Dermis microvascular lymphatic vessel endothelial cell (primary cell): ENCODE results near the gene RUSF1. TPM values are rescaled to one million over a fixed set of nuclear protein-coding genes. Genes with fewer than 3 reads are reported as not detected.
"Not testable (repeated sequence)": the region's sequence is repeated elsewhere in the genome, so short reads cannot be mapped to it uniquely, and the experiment has no call there.

Experiments
- DNase-seq, 2 donors: peaks; one replicate each; pipeline versions ENCODE4 v3.0.0 to v3.0.0-alpha.2; 2010; ENCODE audit warnings: low read depth in 2 of 2
- total RNA-seq: library from RNA; depleted of rRNA; stranded (reverse); fragments of >200 nt; gene quantifications from 2 replicates; pipeline ENCODE4 v1.2.1, GENCODE V29; 2014

The RUSF1 gene
- total RNA-seq: 18.4 and 31.0 TPM in 2 replicates

DNA sequence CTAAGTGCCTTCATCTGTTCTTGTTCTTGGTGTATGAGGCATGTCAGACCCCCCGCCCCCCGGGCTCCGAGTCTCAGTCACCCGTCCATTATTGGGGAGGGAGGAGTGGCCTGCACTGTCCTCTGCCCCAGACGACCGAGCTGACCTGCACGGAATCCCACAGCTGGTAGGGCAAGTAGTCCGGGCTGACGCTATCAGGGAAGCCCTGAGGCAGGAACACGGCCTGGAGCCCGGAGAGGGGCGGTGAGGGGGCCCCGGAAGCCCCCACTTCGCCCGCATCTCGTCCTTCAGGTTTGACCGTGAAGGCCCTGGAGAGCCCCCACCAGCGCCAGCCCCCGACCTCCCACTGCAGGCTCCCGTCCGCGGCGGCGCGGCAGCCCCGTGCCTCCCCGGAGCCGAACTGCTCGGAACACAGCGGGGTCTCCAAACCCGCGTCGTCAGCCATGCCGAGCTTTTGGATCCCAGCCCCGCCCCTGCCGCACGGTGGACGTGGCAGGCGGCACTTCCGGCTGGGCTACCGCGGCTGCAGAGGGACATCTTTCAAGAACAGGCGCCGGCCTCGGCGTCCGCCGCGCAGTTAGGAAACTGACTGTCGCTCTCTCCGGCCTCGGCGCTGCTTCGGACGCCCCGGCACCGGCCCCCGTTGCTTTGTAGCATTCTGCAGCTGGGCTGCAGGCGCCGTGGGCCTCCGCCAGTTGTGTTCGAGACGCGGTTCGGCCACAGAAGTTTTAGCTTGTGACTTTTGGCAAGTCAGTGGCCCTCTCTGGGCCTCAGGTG, at the start of gene RUSF1:
Gene RUSF1 (minus strand): TSS at position 463 of the 777 bp plus-strand sequence. CDS start 18 bp downstream, at position 445.
- DNase-seq: peak; percentile 75 to 93

DNA sequence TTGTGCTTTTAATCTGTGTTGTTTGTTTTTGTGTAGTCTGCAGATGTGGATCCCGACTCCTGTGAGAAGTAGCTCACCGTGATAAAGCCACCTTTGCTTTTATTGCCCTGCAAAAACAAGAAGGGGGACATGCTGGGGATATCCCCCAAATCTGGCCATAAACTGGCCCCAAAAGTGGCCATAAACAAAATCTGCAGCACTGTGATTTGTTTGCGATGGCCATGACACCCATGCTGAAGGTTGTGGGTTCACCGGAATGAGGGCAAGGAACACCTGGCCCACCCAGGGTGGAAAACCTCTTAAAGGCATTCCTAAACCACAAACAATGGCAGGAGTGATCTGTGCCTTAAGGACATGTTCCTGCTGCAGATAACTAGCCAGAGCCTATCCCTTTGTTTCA, 34.6 kb upstream of the RUSF1 start:
- no peak for DNase-seq

- not testable (repeated sequence) for DNase-seq
Measured at GRCh38 chr16:31539762-31540161, 31.6 kb upstream of the RUSF1 start.

GRCh38 chr16:31538243-31538598, 30.0 kb upstream of the RUSF1 start:
- not testable (repeated sequence) for DNase-seq

GRCh38 chr16:31537362-31538242, 29.4 kb upstream of the RUSF1 start:
- DNase-seq: no peak

- DNase-seq: no peak
Measured at GRCh38 chr16:31536804-31537361, 28.7 kb upstream of the RUSF1 start.

DNA sequence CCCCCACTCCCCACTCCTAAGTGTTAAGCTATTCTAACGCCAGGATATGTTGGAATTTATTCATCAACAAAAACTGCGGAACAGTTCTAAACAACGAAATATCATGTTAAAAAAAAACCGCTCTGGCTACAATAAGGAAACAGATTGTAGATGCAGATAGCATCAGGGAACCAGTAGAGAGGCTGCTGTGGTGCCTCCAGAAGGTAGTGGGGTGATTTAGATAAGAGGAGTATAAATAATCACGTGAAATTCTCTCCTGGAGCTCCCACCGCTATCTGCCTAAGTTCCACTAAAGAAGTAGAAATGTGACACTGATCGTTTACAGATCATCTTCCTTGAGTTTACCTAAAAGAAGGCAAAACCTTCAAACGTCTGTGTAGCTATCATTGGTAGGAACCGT, 27.5 kb upstream of the RUSF1 start:
- peak in 1 of 2 donors; percentile 5 for DNase-seq

GRCh38 chr16:31532896-31533295, 24.7 kb upstream of the RUSF1 start:
- DNase-seq: no peak

DNA sequence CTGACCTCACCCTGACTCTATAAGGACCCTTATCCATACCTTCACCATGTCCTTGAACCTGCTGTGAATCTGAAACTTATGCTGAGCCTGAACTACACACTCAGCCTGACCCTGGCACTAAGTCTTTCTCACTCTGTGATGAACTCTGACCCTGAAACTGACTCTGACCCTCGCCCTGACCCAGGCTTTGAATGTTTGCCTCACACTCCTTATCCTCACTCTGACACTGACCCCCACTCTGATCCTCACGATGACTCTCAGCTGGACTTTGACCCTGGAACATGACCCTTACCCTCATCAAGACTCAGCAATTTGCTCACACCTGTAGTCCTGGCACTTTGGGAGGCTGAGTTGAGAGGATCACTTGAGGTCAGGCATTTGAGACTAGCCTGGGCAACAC, 23.9 kb upstream of the RUSF1 start:
- DNase-seq: no peak

GRCh38 chr16:31531096-31531495, 22.9 kb upstream of the RUSF1 start:
- no peak for DNase-seq

DNA sequence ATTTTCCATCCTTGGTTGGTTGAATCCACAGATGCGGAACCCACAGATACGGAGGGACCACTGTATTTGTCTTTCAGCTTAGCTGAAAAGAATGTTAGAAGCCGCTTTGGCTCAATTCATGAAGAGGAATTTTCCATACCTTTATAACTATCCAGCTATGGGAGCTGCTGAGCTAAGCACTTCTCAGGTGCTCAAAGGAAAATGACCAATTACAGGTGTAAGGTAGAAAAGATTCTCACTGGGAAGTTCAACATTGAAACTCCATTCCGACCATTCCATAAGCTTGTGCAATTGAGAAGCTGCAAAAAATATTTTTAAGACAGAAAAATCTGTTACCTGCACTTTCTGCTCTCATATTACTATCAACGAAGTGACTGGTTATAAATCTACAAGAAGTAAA, 22.2 kb upstream of the RUSF1 start:
- no peak for DNase-seq

GRCh38 chr16:31529937-31530312, 21.7 kb upstream of the RUSF1 start:
- no peak for DNase-seq

GRCh38 chr16:31529108-31529936, 21.1 kb upstream of the RUSF1 start:
- DNase-seq: no peak

DNA sequence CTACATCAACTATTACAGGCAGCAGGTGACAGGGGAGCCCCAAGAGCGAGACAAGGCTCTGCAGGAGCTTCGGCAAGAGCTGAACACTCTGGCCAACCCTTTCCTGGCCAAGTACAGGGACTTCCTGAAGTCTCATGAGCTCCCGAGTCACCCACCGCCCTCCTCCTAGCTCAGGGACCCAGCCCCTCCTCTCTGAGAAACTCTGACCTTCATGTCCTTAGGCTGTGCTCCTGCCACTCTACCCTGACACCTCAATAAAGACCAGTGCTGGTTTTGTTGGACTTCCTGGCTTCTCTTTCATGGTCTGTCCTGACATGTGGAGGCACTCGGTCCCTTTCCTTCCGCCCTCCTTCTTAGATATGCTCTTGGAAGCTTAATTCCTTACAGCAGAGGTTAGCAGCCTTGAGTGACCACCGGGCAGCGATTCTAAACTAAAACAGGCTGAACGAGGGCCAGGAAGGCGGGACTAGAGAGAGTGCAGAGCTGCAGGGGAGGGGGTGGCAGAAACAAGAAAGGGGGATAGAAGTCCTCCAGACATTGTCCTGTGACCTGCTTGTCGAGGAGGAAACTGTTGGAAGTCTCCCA, 20.4 kb upstream of the RUSF1 start:
- DNase-seq: no peak

- no peak for DNase-seq
Measured at GRCh38 chr16:31527734-31528274, 19.6 kb upstream of the RUSF1 start, which contains the start of gene AHSP. AHSP (plus strand) TSS chr16:31527900; CDS start chr16:31528140, 240 bp downstream.

DNA sequence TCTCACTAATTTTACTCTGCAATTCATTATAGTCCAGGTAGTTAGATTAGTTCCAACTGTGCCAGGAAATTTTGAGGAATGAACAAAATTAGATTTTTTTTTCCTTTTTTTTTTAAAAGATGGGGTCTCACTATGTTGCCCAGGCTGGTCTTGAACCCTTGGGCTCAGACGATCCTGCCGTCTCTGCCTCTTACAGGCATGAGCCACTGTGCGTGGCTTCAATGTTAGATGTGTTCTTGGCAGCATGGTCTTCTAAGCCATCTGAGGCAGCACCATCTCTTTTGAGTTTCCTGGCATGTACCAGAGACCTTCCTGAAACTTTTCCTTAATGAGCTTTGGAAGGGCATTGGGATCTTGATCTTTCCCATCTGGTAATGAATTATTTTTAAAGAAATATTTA, 16.9 kb upstream of the RUSF1 start:
- DNase-seq: no peak

- DNase-seq: not testable (repeated sequence)
Measured at GRCh38 chr16:31523768-31524167, 15.6 kb upstream of the RUSF1 start.

DNA sequence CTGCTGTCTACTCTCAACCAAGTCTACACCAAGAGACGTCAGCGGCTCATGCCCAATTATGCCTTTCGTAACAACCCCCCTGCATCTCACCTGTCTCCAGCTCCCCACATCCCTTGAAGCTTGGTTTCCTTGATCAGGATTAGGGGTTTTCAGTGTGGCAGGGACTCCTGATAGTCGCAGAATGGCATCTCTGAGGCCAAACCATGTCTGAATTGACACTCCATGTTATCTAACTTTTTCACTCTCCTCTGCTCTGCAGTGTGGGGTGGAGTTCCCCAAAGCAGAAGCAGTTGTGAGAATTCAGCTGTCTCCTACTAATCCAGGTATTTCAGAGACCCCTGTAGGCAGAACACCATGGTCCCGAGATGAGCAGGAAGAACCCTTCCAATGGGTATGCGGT, 13.9 kb upstream of the RUSF1 start:
- no peak for DNase-seq

DNA sequence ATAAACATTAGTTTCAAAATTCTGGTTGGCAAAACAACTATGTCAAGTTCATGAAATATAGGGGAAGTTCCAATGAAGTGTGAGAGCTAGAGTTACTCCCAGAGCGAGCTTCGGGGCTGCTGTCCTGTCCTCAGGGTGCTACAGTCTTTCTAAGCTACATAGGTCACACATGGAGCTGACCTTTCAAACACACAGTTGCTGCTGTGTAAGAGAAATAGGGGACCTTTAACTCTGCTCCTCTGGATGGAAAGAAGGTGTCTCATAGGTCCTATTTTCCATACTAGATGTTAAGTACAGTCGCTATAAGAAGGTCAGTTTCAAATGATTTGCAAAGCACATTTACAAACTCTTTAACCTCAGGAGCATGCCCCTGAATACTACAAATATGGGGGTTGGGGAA, 13.2 kb upstream of the RUSF1 start:
- no peak for DNase-seq

DNA sequence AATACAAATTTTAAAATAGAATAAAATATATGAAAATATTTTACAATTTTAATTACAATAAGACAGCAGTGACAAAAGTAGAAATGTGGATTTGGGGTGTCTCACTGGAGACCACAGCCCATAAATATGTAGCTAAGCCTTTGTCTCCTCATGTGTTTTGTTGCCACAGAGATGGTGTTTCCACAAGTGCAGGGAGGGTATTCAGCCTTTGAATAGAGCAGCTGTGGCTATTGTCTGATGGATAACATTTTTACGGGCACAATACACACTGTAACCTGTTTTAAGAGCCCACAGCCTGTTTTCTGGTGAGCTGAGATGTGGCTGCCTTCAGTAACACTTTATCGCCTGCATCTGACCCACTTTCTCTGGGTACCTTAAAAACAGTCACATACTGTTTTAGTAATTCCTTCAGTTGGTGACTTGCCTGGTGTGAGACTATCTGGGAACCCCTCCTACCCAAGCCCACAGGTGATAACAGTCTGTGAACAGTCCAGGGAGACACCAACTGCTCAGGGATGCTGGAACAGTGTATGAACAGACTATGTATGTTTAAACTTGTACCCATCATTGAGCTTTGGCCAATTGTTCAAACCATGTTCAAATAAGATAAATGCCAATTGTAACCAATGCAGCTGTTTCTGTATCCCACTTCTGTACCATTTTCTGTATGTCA, 11.7 kb upstream of the RUSF1 start:
- DNase-seq: no peak
